GM10266 (cell line): ENCODE data around the gene RGMB.
A peak's percentile ranks its signal among the peaks of the same experiment; 100 is the strongest.

Experiments used
- DNase-seq: peaks from one replicate; pipeline ENCODE4 v3.0.0; 2012; ENCODE audit errors: extremely low spot score
- CTCF ChIP-seq: IDR thresholded peaks from 2 replicates; pipeline ENCODE4 v1.5.1; 2012; ENCODE audit warnings: mild to moderate bottlenecking, low read depth; ENCODE audit not compliant: control insufficient read depth, insufficient read depth; ENCODE audit errors: missing control alignments

The RGMB gene

DNA sequence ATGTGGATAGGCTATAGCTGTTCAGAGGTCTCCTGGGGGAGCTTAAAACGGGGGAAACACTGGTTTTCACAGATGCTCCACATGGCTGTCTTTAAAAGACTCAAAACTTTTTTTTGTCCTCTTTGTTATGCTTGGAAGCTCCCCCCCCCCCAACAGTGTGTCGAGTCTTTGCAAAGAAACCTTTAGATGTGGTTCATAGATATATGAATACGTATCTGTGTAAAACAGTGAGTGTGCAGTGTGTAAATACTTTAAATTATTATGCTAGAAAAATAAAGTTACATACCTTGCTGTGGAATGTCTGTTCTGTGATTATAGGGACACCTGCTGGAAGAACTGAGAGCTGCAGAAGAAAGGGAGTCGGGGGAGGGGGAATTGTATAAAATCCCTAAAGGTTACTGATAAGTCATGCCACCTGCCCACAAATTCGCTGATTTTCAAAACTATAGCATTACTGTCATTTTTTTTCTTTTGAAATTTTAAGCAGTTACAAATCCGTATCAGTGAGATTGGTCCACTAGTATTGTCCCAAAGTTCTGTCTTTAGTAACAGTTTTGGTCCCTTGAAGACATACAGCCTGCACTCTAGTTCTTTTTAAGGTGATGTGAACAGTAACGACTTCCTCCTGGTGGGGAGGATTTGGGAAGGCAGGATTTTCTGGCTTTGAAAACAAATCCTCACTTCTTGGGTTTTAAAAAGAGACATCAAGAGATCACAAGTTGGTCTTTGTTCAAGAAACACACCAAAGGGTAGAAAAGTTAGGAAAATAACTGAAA lies 22.9 kb downstream of the RGMB start:
- peak; percentile 75 for TF ChIP-seq CTCF
- peak; percentile 60 for DNase-seq

DNA sequence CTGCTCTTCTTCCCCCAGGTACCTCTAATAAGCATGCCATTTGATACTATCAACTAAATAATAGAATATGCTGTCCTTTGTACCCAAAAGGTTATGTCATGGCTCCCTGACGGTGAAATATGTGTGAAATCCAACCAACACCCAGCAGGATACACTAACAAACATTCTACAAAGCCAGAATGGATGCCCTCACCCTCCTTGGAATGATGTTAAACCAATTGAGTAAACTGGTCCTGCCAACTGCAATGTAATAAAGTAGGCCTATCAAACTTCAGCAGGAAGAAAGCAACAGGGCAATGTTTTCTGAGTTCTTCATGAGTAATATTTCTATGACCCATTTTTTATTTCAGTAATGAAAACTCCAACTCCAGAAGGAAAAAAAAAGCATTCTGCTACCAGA lies 24.9 kb downstream of the RGMB start:
- DNase-seq = no peak
- TF ChIP-seq CTCF = no peak

- no peak for TF ChIP-seq CTCF
- no peak for DNase-seq
Observed at GRCh38 chr5:98798847-98799246, 25.4 kb downstream of the RGMB start.

- no peak for TF ChIP-seq CTCF
- no peak for DNase-seq
Observed at GRCh38 chr5:98804066-98804465, 30.6 kb downstream of the RGMB start.

GRCh38 chr5:98805070-98805469 lies 31.6 kb downstream of the RGMB start:
- DNase-seq = no peak
- no peak for TF ChIP-seq CTCF

- no peak for TF ChIP-seq CTCF
- no peak for DNase-seq
Observed at GRCh38 chr5:98807806-98808205, 34.3 kb downstream of the RGMB start.

DNA sequence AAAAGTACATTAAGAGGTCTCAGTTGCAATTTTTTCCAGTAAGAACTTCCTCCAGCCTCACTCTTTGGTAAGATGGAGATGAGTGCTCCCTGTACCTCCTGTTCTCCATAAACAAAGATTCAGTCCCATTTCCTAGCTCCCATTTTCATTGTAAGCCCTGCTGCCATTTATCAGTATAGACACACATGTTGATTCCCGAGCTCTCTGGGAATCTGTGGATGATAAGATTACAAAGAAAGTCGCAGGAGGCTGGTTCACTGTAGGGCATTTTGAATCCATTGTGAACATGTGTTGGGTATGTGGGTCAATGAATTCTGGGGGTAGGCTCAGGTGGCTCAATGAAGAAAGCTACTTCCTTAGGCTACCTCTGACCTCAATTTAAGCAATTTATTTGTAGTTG lies 36.7 kb downstream of the RGMB start:
- DNase-seq = no peak
- no peak for TF ChIP-seq CTCF
